Measurements from ENCODE around the gene C14orf180. TPM values are rescaled to one million over a fixed set of nuclear protein-coding genes. Genes with fewer than 3 reads are reported as not detected.

The C14orf180 gene
- total RNA-seq, 2 experiments from 2014 or later = not detected

DNA sequence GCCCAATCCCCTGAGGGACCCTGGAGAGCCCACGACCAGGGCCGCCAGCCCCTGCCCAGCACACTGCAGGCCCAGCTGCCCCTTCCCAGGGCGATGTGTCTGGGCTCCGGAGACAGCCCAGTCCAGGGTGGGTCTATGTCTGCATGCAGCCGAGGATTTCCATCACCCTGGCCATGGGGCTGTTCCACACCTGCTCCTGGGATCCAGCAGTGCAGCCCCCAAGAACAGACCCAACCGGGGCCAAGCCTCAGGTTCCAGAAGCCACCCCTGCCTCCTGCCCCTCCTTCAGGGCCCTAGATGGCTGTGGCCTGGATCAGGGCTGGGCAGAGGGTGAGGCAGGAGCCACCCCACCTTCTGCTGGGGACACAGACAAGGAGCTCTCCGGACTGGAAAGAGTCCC is 11.5 kb downstream of the C14orf180 start:
- DNase-seq = no peak
- Mint-ChIP-seq H3K36me3 (no peaks in the 10 kb centered on the region), H3K9me3 (no peaks in the 10 kb centered on the region), H3K27ac (no peak overlapping the region), H3K4me3 (no peak overlapping the region), H3K27me3 (peaks cover 7% of the 10 kb centered on the region), H3K4me1 (ENCODE audit: low read depth) (no peaks in the 10 kb centered on the region)
- ChIA-PET CTCF (no interaction called here), POLR2A (no interaction called here)
- intact Hi-C loops (cut with micrococcal nuclease) = no loop called here

GRCh38 chr14:104591506-104592291 is 12.1 kb downstream of the C14orf180 start:
- H3K36me3 Mint-ChIP-seq = no peaks in the 10 kb centered on the region
- no peak overlapping the region for H3K27ac Mint-ChIP-seq
- ChIA-PET POLR2A (no interaction called here), CTCF (no interaction called here)
- DNase-seq = no peak
- no peaks in the 10 kb centered on the region for H3K4me1 Mint-ChIP-seq (ENCODE audit: low read depth)
- H3K9me3 Mint-ChIP-seq = no peaks in the 10 kb centered on the region
- intact Hi-C loops (cut with micrococcal nuclease) = no loop called here
- H3K4me3 Mint-ChIP-seq = no peak overlapping the region
- H3K27me3 Mint-ChIP-seq = peaks cover 7% of the 10 kb centered on the region

GRCh38 chr14:104592292-104592672 is 12.7 kb downstream of the C14orf180 start:
- CTCF ChIA-PET = no interaction called here

GRCh38 chr14:104592785-104593184 is 13.2 kb downstream of the C14orf180 start:
- no peak for DNase-seq
- CTCF ChIA-PET = no interaction called here
- intact Hi-C loops (cut with micrococcal nuclease) = no loop called here
- H3K27me3 Mint-ChIP-seq = peaks cover 7% of the 10 kb centered on the region
- no peak overlapping the region for H3K4me3 Mint-ChIP-seq
- H3K36me3 Mint-ChIP-seq = no peaks in the 10 kb centered on the region
- POLR2A ChIA-PET = no interaction called here
- no peaks in the 10 kb centered on the region for H3K9me3 Mint-ChIP-seq
- H3K4me1 Mint-ChIP-seq (ENCODE audit: low read depth) = no peaks in the 10 kb centered on the region
- no peak overlapping the region for H3K27ac Mint-ChIP-seq

More at GRCh38 chr14:104592292-104592672, 12.7 kb downstream of the C14orf180 start:
- H3K4me3 Mint-ChIP-seq = no peak overlapping the region
- intact Hi-C loops (cut with micrococcal nuclease) = no loop called here
- no peak overlapping the region for H3K27ac Mint-ChIP-seq
- no peaks in the 10 kb centered on the region for H3K9me3 Mint-ChIP-seq
- peaks cover 7% of the 10 kb centered on the region for H3K27me3 Mint-ChIP-seq
- POLR2A ChIA-PET = no interaction called here
- H3K4me1 Mint-ChIP-seq (ENCODE audit: low read depth) = no peaks in the 10 kb centered on the region
- no peak for DNase-seq
- no peaks in the 10 kb centered on the region for H3K36me3 Mint-ChIP-seq

DNA sequence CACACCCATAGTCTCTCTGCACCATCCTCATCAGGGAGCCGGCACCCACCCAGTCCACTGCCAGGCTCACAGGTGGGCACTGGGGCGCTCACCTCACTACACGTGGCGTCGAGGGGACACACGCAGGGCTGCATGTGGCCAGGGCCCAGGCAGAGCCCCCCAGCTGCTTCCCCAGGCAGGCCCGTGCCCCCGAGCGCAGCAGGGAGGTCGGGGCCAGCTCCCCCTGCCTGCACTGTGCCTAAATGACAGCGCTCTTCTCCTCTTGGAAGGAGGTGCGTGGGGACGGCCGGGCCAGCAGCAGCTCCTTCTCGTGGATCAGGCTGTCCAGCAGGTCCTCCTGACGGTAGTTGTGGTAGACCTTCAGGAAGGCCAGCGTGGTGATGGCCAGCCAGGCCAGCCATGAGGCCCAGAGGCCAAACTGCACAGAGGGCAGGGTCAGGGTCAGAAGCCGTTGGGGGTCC is 13.7 kb downstream of the C14orf180 start:
- H3K4me1 Mint-ChIP-seq (ENCODE audit: low read depth) = no peaks in the 10 kb centered on the region
- CTCF ChIA-PET = no interaction called here
- POLR2A ChIA-PET = no interaction called here
- no peaks in the 10 kb centered on the region for H3K9me3 Mint-ChIP-seq
- intact Hi-C loops (cut with micrococcal nuclease) = no loop called here
- H3K27ac Mint-ChIP-seq = no peak overlapping the region
- no peak for DNase-seq
- H3K4me3 Mint-ChIP-seq = no peak overlapping the region
- peaks cover 6% of the 10 kb centered on the region for H3K27me3 Mint-ChIP-seq
- H3K36me3 Mint-ChIP-seq = no peaks in the 10 kb centered on the region

GRCh38 chr14:104593710-104594136 is 14.2 kb downstream of the C14orf180 start:
- H3K9me3 Mint-ChIP-seq = no peaks in the 10 kb centered on the region
- H3K27ac Mint-ChIP-seq = no peak overlapping the region
- H3K36me3 Mint-ChIP-seq = no peaks in the 10 kb centered on the region
- no peak for DNase-seq
- H3K4me1 Mint-ChIP-seq (ENCODE audit: low read depth) = no peaks in the 10 kb centered on the region
- intact Hi-C loops (cut with micrococcal nuclease) = no loop called here
- no peak overlapping the region for H3K4me3 Mint-ChIP-seq
- CTCF ChIA-PET = no interaction called here
- POLR2A ChIA-PET = no interaction called here
- H3K27me3 Mint-ChIP-seq = peaks cover 7% of the 10 kb centered on the region

GRCh38 chr14:104594310-104595046 is 14.9 kb downstream of the C14orf180 start:
- POLR2A ChIA-PET = no interaction called here
- CTCF ChIA-PET = no interaction called here
- Mint-ChIP-seq H3K27ac (no peak overlapping the region), H3K4me1 (ENCODE audit: low read depth) (no peaks in the 10 kb centered on the region), H3K36me3 (no peaks in the 10 kb centered on the region), H3K27me3 (peaks cover 7% of the 10 kb centered on the region), H3K4me3 (no peak overlapping the region), H3K9me3 (no peaks in the 10 kb centered on the region)
- intact Hi-C loops (cut with micrococcal nuclease) = no loop called here
- no peak for DNase-seq

DNA sequence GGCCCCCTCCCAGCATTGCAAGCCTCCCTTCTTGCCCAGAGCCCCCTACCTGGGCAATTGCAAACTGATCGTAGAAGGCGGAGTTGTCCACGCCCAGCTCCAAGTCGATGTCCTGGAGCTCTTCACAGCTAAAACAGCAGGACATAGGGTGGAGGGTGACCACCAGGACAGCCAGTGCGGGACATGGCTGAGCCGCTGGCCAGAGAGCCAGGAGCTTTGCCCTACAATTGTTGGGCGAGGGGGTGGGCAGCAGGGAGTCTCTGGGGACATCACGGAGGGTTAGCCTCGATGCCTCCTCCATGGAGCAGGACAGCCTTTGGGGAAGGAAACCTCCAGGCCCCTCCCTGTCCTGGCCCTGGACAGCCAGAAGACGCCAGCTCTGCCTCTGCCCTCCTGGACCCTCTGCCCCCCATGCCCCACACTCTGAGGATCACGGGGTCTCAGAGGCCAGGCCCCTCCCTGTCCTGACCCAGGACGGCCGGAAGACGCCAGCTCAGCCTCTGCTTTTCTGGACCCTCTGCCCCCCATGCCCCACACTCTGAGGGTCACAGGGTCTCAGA is 15.6 kb downstream of the C14orf180 start:
- ChIA-PET POLR2A (no interaction called here), CTCF (no interaction called here)
- H3K4me1 Mint-ChIP-seq (ENCODE audit: low read depth) = no peaks in the 10 kb centered on the region
- DNase-seq = no peak
- no peak overlapping the region for H3K4me3 Mint-ChIP-seq
- H3K27ac Mint-ChIP-seq = no peak overlapping the region
- no peaks in the 10 kb centered on the region for H3K9me3 Mint-ChIP-seq
- no peaks in the 10 kb centered on the region for H3K36me3 Mint-ChIP-seq
- intact Hi-C loops (cut with micrococcal nuclease) = no loop called here
- H3K27me3 Mint-ChIP-seq = peaks cover 11% of the 10 kb centered on the region

DNA sequence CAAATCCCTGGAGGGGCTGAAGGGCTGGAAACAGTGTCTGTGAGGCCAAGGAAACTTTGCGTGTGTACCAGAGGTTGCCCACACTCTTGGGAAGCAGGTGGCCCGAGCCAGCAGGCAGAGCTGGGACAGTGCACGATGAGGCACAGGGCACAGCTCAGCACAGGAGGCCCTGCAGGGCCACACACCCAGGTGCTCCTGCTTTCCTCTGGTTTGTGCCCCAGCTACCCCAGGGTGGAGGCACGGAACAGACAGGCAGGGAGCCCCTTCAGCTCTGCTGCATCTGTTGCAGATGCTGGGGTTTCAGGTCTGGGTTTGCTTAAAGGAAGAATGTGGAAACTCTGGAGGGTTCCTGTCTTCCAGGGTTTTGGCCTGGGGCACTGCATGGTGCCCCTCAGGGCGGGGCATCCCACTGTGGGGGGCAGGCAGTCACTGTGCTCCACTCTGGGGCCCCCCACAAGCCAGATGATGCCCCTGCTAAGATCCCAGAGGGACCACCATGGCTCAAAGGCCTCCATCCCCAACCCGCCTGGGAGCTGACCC is 16.4 kb downstream of the C14orf180 start:
- Mint-ChIP-seq H3K4me1 (ENCODE audit: low read depth) (no peaks in the 10 kb centered on the region), H3K36me3 (no peaks in the 10 kb centered on the region), H3K27me3 (peaks cover 17% of the 10 kb centered on the region), H3K9me3 (no peaks in the 10 kb centered on the region), H3K4me3 (no peak overlapping the region), H3K27ac (no peak overlapping the region)
- DNase-seq = no peak
- intact Hi-C loops (cut with micrococcal nuclease) = no loop called here
- CTCF ChIA-PET = no interaction called here
- POLR2A ChIA-PET = no interaction called here

DNA sequence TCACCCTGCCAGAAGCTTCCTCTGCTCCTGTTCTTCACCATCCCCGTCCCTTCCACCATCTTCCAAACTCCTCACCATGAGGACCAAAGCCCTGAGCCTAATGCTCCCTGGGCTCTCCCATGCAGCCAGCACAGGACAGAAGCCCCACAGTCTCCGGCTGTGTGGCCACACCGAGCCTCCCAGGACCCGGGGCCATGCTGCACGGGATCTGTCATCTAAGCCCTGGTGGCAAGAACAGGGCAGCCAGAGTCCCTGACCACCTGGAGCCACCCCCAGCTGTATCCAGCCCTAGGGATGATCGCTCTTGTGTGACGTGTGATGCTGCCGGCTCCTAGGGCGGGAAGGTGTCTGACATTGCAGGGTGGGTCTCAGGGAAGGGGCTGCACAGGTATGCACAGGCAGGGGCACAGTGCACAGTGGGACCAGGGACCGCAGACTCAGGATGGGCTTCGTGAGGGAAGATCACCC is 16.9 kb downstream of the C14orf180 start:
- Mint-ChIP-seq H3K27ac (no peak overlapping the region), H3K4me3 (no peak overlapping the region), H3K36me3 (no peaks in the 10 kb centered on the region), H3K4me1 (ENCODE audit: low read depth) (no peaks in the 10 kb centered on the region), H3K27me3 (peaks cover 18% of the 10 kb centered on the region), H3K9me3 (no peaks in the 10 kb centered on the region)
- intact Hi-C loops (cut with micrococcal nuclease) = no loop called here
- POLR2A ChIA-PET = no interaction called here
- no peak for DNase-seq
- CTCF ChIA-PET = no interaction called here

- no peak for DNase-seq
- Mint-ChIP-seq H3K27ac (no peak overlapping the region), H3K4me3 (no peak overlapping the region), H3K27me3 (peaks cover 20% of the 10 kb centered on the region), H3K36me3 (no peaks in the 10 kb centered on the region), H3K9me3 (no peaks in the 10 kb centered on the region), H3K4me1 (ENCODE audit: low read depth) (no peaks in the 10 kb centered on the region)
- CTCF ChIA-PET = no interaction called here
- intact Hi-C loops (cut with micrococcal nuclease) = no loop called here
- POLR2A ChIA-PET = no interaction called here
Observed at GRCh38 chr14:104596927-104597351, 17.4 kb downstream of the C14orf180 start.

- Mint-ChIP-seq H3K27ac (no peak overlapping the region), H3K27me3 (peaks cover 20% of the 10 kb centered on the region), H3K4me1 (ENCODE audit: low read depth) (no peaks in the 10 kb centered on the region), H3K4me3 (no peak overlapping the region), H3K36me3 (no peaks in the 10 kb centered on the region), H3K9me3 (no peaks in the 10 kb centered on the region)
- ChIA-PET CTCF (no interaction called here), POLR2A (no interaction called here)
- no peak for DNase-seq
- intact Hi-C loops (cut with micrococcal nuclease) = no loop called here
Observed at GRCh38 chr14:104597576-104597975, 18.0 kb downstream of the C14orf180 start.
